Measurements from ENCODE around the gene ANTXRL. TPM values are rescaled to one million over a fixed set of nuclear protein-coding genes. Genes with fewer than 3 reads are reported as not detected.
"Not testable (repeated sequence)": the region's sequence is repeated elsewhere in the genome, so short reads cannot be mapped to it uniquely, and the experiment has no call there.

ANTXRL gene
- total and polyA plus RNA-seq, 4 donors: 0.06 TPM; not detected in 3

DNA sequence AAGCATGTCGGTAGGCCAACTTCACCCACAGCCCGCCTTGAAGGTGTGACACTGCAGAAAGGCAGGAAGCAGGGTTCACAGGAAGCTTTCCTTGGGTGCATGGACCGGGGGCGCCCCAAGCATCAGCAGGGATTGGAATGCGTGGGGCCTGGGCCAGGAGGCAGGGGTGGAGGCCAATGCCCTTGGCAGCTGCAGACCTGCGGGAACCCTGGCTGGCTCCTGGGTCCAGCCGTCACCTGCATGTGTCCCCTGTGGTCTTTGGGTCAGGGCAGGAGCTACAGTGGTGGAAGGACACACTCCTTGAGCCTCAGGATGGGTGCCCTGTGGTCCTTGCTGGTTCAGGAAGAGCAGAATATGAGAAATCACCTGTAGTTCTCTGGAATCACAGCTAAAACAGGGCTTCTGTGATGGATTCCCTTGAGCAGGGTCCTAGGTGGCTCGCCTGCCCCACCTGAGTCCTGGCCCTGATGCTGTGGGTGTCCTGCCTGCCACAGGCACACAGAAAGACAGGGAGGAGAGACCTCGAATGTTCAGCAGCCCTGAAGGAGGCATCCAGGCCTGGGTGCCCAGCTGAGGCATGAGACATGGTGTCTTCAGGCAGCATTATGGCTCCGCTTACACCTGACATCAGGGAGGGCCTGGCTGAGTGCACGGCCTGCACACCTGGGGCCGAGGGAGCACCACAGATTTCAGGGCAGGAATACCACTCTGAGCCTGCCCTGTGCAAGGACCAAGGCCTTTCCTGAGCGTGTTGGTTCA is 15.1 kb downstream of the ANTXRL start:
- Histone ChIP-seq H3K9ac (ENCODE audit: low read depth in 1 of 2, low read length in 2 of 2) (no peak overlapping the region), H3K9me3 (ENCODE audit: control insufficient read depth in 4 of 4, low read length in 3 of 4) (no peaks in the 10 kb centered on the region), H3K4me1 (ENCODE audit: control insufficient read depth in 4 of 4, insufficient read depth in 4 of 4, low read length in 3 of 4) (no peaks in the 10 kb centered on the region), H3K27me3 (ENCODE audit: control insufficient read depth in 4 of 4, insufficient read depth in 4 of 4, low read length in 3 of 4) (no peaks in the 10 kb centered on the region), H3K36me3 (ENCODE audit: control insufficient read depth in 4 of 4, insufficient read depth in 3 of 4, low read depth in 1 of 4, low read length in 3 of 4) (no peaks in the 10 kb centered on the region), H3K27ac (ENCODE audit: low read depth in 1 of 2, low read length in 2 of 2) (no peak overlapping the region), H3K4me3 (ENCODE audit: low read depth in 1 of 3, low read length in 3 of 3) (no peak overlapping the region)
- WGBS: 91% methylated on average over 13 of the region's 13 CpGs
- no peak for DNase-seq (ENCODE audit: low spot score)
- TF ChIP-seq RAD21 (IDR thresholded peaks at IDR 0.05) (no peak), NR2F2 (IDR thresholded peaks at IDR 0.05) (no peak), GABPA (IDR thresholded peaks at IDR 0.05 in 1 of 2, conservative IDR thresholded peaks at IDR 0.05 in 1 of 2) (no peak), FOXA2 (IDR thresholded peaks at IDR 0.05) (no peak), YY1 (IDR thresholded peaks at IDR 0.05) (no peak)
- TF ChIP-seq, protein P1, sequence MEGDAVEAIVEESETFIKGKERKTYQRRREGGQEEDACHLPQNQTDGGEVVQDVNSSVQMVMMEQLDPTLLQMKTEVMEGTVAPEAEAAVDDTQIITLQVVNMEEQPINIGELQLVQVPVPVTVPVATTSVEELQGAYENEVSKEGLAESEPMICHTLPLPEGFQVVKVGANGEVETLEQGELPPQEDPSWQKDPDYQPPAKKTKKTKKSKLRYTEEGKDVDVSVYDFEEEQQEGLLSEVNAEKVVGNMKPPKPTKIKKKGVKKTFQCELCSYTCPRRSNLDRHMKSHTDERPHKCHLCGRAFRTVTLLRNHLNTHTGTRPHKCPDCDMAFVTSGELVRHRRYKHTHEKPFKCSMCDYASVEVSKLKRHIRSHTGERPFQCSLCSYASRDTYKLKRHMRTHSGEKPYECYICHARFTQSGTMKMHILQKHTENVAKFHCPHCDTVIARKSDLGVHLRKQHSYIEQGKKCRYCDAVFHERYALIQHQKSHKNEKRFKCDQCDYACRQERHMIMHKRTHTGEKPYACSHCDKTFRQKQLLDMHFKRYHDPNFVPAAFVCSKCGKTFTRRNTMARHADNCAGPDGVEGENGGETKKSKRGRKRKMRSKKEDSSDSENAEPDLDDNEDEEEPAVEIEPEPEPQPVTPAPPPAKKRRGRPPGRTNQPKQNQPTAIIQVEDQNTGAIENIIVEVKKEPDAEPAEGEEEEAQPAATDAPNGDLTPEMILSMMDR (IDR thresholded peaks at IDR 0.05; ENCODE audit: low read depth, low read length, missing input control): no peak
- TF ChIP-seq, protein P2, sequence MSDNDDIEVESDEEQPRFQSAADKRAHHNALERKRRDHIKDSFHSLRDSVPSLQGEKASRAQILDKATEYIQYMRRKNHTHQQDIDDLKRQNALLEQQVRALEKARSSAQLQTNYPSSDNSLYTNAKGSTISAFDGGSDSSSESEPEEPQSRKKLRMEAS (IDR thresholded peaks at IDR 0.05): no peak

DNA sequence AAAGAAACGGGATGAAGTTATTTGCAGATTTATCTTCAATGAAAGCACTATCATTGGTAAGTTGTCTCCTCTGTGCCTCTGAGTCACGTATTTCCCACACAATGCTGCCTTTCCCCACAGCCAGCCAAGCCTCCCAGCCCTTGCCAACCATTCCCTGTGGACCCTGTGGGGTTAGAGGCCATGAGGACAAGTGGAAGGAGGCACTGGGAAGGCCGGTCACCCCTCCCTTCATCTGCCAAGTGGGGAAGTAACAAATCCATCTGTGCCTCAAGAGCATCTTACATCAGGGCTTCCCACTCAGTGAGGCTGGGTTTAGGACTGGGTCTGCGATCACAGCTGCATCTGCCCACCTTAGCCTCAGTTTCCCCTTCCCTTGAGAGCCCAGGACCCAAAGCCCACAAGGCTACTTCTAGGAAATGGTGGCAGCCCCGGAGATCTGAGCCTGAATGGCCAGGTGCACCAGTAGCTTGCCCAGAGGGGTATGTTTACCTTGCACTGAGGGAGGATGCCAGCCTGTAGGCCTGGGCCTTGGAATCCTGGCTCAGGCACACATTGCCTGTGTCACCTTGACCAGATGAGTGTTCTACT is 16.1 kb downstream of the ANTXRL start:
- H3K27me3 ChIP-seq (ENCODE audit: control insufficient read depth in 4 of 4, insufficient read depth in 4 of 4, low read length in 3 of 4); H3K27ac ChIP-seq (ENCODE audit: low read depth in 1 of 2, low read length in 2 of 2); H3K36me3 ChIP-seq (ENCODE audit: control insufficient read depth in 4 of 4, insufficient read depth in 3 of 4, low read depth in 1 of 4, low read length in 3 of 4); DNase-seq (ENCODE audit: low spot score); H3K9me3 ChIP-seq (ENCODE audit: control insufficient read depth in 4 of 4, low read length in 3 of 4); H3K9ac ChIP-seq (ENCODE audit: low read depth in 1 of 2, low read length in 2 of 2); H3K4me1 ChIP-seq (ENCODE audit: control insufficient read depth in 4 of 4, insufficient read depth in 4 of 4, low read length in 3 of 4); H3K4me3 ChIP-seq (ENCODE audit: low read depth in 1 of 3, low read length in 3 of 3): not testable (repeated sequence)
- WGBS: 92% methylated on average over 5 of the region's 5 CpGs

DNA sequence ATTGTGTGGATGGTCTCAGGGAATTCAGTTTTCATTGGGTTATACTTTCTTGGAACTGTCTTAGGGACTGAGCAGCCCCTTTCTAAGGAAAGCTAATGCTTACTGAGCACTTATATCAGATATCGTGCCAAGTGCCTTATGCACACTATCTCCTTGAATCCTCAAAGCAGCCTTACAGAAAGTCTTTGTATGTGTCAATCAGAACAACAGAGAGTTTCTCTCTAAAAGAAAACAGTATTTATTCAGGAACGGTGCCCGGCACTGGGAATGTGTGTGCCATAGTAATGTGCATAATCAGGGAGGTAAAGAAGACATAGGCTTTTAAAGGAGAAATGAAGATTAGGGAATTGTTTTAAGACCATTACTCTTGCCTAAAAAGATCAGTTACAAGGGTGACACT is 17.3 kb downstream of the ANTXRL start:
- Histone ChIP-seq H3K4me1 (ENCODE audit: control insufficient read depth in 4 of 4, insufficient read depth in 4 of 4, low read length in 3 of 4) (no peaks in the 10 kb centered on the region), H3K36me3 (ENCODE audit: control insufficient read depth in 4 of 4, insufficient read depth in 3 of 4, low read depth in 1 of 4, low read length in 3 of 4) (no peaks in the 10 kb centered on the region), H3K9me3 (ENCODE audit: control insufficient read depth in 4 of 4, low read length in 3 of 4) (no peaks in the 10 kb centered on the region), H3K27me3 (ENCODE audit: control insufficient read depth in 4 of 4, insufficient read depth in 4 of 4, low read length in 3 of 4) (no peaks in the 10 kb centered on the region), H3K4me3 (ENCODE audit: low read depth in 1 of 3, low read length in 3 of 3) (no peak overlapping the region), H3K9ac (ENCODE audit: low read depth in 1 of 2, low read length in 2 of 2) (no peak overlapping the region), H3K27ac (ENCODE audit: low read depth in 1 of 2, low read length in 2 of 2) (no peak overlapping the region)
- no peak for DNase-seq (ENCODE audit: low spot score)
- TF ChIP-seq, protein P1 (IDR thresholded peaks at IDR 0.05; ENCODE audit: low read depth, low read length, missing input control): no peak
- TF ChIP-seq GABPA (IDR thresholded peaks at IDR 0.05 in 1 of 2, conservative IDR thresholded peaks at IDR 0.05 in 1 of 2) (no peak), RXRA (IDR thresholded peaks at IDR 0.05) (no peak), TAF1 (conservative IDR thresholded peaks at IDR 0.05) (no peak)
- 87% methylated on average over 3 of the region's 3 CpGs for WGBS

DNA sequence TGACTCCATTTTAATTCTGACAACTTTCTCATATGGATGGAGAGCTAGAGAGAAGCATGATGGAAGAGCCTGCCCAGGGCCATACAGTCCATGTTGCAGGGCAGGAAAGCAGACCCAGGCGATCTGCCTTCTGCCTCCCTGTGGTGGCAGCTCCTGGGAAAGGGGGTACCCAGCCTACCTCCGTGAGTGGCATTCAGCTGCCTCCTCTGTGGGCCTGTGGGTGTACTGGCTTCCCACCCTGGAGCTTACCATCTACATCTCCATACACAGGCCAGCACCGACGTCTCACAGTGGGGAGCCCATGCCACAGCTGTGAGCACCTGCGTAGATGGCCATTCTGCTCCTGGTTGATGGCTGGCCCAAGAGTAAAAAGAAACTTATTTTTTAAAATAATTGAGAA is 17.9 kb downstream of the ANTXRL start:
- H3K27ac ChIP-seq (ENCODE audit: low read depth in 1 of 2, low read length in 2 of 2); DNase-seq (ENCODE audit: low spot score); H3K27me3 ChIP-seq (ENCODE audit: control insufficient read depth in 4 of 4, insufficient read depth in 4 of 4, low read length in 3 of 4); H3K4me3 ChIP-seq (ENCODE audit: low read depth in 1 of 3, low read length in 3 of 3); H3K4me1 ChIP-seq (ENCODE audit: control insufficient read depth in 4 of 4, insufficient read depth in 4 of 4, low read length in 3 of 4); H3K9me3 ChIP-seq (ENCODE audit: control insufficient read depth in 4 of 4, low read length in 3 of 4); H3K9ac ChIP-seq (ENCODE audit: low read depth in 1 of 2, low read length in 2 of 2); H3K36me3 ChIP-seq (ENCODE audit: control insufficient read depth in 4 of 4, insufficient read depth in 3 of 4, low read depth in 1 of 4, low read length in 3 of 4): not testable (repeated sequence)
- WGBS: 90% methylated on average over 5 of the region's 5 CpGs
